NCI-H2081 treated with DMSO at 0.1 percent for 48 hours (cell line): ENCODE results near the gene CMKLR1.

Source experiments
- DNase-seq: peaks from one replicate; lab custom pipeline; 2025; lab: John Stamatoyannopoulos, UW

CMKLR1 gene

DNA sequence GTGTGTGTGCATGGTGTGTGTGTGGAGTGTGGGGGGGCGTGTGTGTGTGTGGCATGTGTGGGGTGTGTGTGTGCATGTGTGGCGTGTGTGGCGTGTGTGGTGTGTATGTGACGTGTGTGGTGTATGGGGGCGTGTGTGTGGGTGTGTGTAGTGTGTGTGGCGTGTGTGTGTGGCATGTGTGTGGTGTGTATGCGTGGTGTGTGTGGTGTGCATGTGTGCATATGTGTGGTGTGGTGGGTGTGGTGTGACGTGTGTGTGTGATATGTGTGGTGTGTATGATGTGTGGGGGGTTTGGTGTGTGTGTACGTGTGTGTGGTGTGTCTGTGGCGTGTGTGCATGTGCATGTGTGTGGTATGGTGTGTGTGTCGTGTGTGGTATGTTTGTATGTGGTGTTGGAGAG, 24.1 kb upstream of the CMKLR1 start:
- DNase-seq = no peak

DNA sequence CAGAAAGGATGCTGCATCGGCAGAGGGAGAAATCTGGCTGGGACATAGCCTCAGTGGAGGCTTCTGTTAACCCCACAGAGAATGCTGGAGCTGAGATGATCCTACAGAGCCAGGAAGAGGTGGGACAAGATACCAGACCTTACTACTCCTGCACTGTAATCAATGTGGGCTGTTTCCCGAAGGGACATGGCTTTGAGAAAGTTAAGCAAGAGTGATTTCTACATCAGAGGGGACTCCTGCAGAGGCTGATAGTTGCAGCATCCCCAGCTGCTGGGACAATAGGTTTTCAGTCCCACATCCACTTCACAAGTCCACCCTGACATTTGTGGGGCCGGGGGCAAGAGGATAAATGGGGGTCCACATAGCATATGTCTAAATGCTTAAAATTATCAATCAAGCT, 22.5 kb upstream of the CMKLR1 start:
- DNase-seq = no peak

DNA sequence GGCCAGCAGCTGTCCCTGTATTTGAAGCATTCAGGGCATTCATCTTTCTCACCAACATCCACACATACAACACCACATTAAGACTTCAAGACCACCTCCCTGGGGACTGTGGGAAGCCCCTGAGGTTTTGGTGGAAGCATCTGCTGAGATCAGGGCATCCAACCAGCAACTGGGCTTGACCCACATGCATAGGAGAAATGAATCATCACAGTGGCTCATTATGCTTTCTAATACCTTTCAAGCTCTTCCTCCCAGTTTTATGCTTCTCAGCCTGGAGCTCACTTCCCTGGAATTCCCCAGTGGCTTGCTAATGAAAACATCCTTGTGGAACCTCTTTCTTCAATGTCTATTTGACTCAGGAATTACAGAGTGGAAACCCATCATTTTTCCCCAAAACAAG, 21.4 kb upstream of the CMKLR1 start:
- DNase-seq = no peak

DNA sequence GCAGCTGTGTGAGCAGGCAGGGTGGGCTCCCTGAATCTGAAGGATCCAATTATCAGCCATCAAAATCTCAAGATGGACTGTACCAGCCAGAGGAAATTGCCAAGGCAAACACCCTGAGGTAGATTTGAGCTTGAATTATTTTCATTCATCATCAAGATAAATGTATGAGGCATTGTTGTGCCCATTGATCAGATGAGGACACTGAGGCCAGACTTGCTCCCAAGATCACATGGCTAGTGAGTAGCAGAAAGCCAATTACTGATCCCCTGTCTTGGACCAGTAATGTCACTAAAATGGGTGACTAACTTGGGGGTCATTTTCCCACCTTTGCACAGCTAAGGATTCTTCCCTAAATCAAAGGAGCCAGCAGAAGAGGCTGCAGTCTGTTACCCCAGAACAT, 20.9 kb upstream of the CMKLR1 start:
- DNase-seq = no peak

DNA sequence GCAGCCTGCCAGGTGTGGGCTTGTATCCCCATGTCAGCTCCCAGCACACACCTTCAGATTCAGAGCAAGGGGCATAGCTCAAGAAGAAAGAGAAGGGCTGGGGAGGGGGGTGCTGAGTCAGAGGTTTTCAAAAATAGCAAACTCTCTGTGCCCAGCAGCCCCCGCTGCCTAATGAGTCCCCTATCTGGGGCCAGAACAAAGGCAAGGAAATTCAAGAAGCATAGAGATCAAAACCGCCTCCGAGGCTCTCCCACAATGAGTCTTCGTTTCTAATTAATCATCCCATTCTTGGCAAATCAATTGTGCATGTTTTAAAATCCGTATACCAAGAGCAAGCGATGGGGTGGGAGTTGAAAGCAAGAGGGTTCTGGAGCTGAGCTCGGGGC, 19.5 kb upstream of the CMKLR1 start:
- no peak for DNase-seq

DNA sequence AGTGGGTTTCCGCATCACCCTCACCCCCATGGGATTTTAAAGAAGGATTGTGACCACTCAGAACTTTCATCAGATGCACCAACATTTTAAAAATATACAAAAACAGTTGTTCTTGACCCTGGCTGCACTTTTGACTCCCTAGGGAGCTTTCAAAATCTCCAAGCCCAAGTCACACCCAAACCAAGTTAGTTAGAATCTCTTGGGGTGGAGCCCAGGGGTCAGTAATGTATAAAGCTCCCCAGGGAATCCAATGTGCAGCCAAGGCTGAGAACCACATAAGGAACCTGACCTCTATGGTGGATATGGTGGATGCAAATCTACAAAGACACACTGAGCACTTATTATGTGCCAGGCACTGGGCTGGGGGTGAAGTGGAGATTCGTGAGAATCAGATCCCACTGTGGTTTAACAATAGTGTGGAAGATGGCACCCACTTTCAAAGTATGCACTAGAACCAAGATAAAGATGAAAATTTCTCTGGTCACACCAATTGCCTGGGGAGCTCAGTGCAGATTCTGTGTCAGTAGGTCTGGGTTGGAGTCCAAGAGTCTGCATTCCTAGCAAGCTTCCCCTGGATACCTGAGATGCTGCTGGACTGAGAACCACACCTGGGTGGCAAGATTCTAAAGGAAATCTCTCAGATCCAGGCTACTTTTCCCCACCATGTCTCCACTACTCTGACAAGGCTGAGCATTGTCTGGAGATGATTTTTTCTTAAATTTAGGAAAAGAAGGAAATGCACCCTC, 18.9 kb upstream of the CMKLR1 start:
- DNase-seq = no peak

DNA sequence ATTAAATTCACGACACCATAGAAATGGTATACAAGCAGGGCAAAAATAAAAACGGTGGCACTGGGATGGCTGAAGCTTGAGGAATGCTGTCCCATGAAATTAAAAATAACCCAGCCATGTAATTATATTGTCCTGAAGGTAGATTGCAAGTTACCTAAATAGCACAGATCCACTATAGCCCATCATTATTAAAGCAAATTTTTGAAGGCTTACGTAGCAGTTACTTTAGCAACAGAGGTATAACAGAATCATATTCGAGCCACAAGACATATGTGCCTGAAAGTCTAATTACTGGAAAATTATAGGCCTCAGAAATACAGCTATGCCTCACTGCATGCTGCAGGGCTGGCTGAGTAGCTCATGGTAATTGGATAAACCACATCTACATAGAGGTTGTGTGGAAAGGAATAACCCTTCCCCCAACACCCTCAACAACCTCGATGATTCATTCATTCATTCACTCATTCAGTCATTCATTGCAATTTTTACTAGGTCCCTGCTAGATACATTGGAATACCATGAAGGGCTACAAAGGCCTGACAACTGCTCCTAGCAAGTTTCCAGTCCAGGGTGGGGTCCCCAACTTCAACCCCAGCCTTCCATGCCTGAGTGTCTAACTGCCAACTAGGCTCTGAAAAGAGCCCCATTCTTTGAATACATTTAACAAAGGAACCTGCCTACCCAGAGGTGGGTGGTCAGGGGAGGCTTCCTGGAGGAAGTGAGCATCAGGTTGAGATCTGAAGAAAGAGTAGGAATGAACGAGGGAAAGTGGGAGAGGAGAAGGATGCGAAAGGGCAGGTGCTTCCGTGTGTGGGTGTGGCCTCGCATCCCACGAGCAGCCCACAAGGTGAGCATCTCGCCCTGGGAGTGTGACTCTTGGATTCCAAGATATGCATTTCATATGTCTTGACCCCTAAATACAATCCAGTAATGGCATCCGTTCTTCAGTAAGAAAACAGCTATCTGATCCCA, 18.0 kb upstream of the CMKLR1 start:
- no peak for DNase-seq

DNA sequence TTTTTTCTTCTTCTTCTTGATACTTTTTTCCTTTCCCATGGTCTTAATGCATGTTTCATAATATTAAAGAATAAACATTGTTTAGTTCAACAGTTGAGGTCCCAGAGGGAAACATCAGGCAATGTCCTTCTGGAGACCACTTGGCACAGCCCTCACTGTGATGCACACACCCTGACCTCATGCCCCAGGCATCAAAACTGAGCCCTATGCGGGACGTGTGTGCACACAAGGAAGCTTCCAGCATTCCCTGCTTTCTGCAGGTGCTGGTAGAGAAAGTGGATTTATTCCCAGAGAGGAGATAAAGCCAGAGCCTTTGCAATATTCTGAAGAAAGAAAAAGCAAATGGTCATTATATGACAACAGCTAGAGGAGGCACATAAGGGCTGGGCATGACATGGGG, 16.0 kb upstream of the CMKLR1 start:
- DNase-seq = no peak

DNA sequence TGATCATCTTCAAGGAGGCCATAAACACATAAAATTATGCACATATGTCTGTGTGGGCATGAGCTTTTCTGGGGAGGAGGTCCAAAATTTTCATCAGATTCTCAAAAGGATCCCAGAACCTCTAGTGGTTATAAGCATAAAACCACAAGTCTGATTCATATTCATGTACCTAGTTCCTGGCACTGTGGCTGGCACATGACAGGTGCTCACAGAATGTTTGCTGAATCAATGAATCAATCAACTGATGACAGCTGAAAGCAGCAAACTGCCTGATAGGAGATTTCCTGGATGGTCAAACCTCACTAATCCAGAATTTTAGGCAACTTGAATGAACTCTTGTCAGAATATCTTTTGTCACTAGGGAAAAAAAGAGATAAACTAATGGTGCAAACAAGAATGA, 13.5 kb upstream of the CMKLR1 start:
- DNase-seq = no peak

DNA sequence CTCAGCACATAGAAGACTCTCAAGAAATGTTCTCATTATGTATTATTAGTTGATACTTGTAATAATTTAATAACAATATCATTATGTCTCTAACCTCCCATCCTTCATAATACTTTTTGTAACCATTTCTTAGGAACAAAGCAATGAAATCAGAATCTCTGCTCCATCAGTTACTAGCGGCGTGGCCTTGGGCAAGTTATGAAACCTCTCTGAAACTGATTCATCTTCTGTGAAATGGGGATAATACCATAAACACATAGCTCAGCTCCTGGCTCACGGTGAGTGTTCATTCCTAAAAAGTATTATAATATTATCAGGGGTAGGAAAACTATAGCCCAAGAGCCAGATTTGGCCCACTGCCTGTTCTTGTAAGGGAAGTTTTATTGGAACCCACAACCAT, 11.4 kb upstream of the CMKLR1 start:
- DNase-seq = no peak

DNA sequence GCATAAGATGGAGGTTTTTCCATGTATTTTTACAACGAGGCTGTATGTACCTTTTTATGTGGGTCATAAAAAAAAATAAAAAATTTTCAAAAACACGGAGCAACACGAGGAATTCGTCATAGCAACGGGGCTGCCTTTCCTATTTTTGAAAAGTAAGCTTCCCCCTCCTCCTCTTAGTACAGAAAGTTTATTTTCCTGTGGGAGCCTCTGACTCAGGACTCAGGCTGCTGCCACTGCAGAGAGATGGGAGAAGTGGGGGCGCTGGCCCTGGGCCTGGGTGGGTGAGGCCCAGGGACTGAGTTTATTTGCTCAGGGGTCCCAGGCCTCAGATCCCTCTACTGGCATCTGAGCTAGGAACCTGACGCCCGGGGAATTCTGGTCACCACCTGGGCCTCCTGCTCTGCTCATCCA, 10.2 kb upstream of the CMKLR1 start:
- no peak for DNase-seq

DNA sequence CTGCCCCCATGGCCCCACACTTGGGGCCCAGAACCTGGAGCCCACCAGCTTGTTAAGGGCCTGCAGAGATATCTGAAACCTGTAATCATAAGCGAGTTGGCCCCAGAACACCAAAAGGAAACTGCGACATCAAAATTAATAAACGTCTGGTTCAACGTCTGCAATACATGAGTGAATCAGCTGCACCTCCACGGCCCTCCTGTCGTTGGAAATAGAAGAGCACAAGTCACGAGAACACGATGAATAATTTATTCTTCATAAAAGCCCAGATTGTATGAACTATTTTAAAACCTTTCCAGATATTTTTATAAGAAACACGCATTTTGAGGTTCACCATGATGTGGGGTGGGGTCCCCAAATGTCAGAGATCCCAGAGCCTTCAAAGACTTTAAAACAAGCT, 9.7 kb upstream of the CMKLR1 start:
- no peak for DNase-seq

DNA sequence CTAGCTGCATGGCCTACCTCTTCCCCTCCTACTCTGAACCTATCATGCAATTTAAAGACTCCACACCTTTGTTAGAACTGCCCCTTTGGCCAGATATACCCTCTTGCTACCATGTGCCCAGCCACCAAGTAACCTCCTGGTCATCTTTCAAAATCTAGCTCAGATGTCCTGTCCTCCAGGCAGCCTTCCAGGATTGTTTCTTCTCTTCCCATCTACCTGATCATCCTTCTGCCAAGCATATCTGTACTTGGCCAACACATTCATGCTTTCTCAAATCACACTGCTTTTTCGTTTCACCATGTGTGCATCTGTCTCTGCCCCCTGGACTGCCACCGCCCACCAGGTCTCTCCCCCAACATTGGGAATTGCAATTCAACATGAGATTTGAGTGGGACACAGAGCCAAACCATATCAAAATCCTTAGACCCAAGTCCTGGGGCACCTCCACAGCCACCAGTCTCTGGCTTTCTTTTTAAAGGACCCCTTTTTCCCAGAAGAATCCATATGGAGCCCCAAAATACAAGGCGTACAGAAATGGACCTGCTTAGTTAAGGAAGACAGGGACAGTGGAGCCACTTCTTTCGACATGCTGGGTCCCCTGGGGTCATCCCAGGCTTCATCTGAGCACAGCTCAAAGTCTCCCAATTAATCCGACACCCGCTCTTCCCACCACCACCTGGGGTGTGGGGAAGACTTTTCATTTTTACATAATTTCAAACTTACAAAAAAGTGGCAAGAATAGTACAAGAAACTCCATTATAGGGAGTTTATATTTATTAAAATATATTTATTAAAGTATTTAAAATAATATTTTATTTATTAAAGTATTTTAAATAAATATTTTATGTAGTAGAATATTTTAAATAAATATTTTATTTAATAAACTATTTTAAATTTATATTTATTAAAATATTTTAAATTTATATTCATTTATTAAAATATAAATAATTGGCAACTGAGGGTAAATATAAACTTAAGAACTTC, 7.9 kb upstream of the CMKLR1 start:
- no peak for DNase-seq

DNA sequence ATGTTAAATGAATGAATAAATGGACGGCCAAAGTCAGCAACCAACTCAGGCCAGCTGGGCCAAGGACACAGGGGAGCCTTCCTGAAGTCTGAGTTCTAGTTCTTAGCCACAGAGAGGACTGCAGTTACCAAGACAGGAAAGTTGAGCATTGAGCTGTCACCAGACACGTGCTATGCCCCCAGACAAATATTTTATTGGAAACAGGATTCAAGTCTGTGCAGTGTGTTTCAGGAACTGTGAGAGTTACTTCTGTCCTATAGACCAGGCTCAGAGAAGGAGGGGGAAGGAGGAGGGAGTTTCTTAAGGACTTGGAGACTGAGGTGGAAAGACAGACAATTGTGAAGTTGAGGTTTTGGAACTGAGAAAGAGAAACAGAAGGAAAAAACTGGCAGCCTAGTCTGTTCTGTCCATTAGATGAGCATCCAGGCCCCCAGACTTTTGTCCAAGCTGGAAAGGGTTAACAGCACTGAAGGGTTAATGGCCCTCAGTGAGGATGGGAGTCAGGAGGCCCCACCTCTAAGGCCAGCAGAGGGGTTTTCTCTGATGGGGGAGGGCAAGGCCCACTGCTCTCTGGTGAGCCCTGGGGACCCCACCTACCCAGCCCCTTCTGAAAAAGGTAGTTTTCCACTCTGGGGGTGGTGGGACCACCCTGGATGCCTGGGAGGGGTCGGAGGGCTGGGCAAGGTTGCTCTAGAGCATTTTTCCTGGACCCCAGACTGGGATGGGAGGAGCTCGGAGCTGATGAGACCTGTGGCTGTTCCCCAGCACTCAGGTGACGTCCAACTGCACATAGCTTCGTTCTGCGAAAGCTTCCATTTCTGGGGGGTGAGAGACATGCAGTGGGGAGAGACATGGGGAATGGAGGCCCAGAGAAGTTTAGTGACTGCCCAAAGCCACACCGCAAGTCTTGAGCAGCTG, 6.9 kb upstream of the CMKLR1 start:
- DNase-seq = no peak

DNA sequence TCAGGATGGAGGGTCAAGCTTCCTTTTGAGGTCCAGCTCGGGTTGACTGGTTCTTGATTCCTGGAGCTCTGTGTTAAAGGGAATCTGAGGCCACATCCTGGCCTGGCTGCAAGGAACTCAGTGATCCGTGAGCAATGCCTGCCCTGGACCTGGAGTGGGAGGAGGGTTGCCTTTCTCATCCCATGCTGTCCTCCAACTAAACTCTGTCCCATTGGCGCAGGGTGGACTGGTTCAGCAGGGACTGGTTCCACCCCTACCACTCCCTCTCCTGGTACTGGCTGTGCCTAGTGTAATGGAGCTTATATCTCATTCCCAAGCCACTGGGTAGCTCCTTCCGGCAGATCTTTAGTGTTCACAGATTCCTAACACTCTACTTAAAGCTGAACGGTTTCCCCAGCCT, 3.9 kb upstream of the CMKLR1 start:
- no peak for DNase-seq

DNA sequence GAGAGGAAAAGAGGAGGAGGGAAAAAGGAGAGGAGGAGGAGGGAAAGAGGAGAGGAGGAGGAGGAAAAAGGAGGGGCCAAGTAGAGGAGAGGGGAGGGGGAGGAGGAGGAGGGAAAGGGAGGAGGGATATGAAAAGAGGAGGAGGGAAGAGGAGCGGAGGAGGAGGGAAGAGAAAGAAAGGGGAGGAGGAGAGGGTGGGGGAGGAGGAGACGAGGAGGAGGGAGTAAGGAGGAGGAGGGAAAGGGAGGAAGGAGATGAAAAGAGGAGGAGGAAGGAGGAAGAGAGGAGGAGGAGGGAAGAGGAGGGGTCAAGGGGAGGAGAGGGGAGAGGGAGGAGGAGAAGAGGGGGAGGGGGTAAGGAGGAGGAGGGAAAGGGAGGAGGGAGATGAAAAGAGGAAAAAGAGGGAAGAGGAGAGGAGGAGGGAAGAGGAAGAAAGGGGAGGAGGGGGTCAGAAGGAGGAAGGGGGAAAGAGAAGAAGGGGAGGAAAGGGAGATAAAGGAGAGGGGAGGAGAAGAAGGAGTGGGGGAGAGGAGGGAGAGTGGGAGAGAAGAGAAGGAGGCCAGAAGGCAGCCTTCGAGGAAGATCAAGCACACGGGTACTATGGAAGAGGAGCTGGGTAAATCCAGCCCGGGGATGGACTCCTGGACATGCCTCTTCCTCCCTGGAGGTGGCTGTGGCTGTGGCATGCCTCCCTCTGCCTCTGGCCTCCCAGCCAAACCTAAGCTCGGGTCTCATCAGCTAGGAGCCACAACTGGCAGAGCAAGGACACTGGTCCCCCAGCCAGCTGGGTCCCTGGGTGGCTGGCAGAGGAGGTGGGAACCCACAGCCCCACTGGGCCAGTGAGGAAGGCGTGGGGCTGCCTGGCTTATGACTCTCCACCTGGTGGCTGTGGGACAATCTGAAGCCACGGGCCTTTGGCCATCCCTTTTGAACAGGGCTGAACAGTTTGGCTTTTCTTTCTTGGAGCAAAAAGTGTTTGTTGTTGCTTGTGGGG, 3.0 kb upstream of the CMKLR1 start:
- no peak for DNase-seq

DNA sequence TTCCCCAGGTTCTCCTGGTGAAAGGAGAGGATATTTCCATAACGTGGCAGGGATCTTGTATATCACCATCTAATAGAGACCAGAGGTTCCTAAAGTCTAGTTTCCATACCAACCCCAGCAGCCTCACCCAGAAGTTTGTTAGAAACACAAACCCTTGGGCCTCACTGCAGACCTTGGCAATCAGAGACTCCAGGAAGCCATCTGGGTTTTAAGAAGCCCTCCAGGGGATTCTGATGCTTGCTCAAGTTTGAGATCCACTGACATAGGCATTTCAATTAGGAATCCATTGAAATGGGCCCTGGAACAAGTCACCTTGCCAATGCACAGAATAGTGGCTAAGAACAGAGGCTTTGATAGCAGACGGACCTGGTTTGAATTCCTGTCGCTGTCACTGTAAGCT, 2.2 kb upstream of the CMKLR1 start:
- no peak for DNase-seq

DNA sequence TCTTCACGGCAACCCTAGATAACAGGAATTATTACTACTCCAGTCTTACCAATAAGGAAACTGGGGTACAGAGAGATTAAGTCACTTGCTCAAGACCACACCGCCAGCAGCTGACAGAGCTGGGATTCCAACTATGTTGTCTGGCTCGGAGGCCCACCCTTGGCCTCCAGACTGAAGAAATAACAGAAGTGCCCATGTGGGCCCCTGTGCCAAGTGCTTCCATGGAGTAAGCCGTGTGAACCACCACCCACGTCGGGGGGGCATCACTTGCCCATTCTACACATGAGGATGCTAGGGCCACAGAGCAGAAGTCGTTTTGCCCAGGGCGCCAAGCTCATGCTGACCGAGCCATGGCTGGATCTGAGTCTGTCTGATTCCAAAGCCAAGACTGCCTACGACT, 926 bp upstream of the CMKLR1 start:
- DNase-seq = no peak

DNA sequence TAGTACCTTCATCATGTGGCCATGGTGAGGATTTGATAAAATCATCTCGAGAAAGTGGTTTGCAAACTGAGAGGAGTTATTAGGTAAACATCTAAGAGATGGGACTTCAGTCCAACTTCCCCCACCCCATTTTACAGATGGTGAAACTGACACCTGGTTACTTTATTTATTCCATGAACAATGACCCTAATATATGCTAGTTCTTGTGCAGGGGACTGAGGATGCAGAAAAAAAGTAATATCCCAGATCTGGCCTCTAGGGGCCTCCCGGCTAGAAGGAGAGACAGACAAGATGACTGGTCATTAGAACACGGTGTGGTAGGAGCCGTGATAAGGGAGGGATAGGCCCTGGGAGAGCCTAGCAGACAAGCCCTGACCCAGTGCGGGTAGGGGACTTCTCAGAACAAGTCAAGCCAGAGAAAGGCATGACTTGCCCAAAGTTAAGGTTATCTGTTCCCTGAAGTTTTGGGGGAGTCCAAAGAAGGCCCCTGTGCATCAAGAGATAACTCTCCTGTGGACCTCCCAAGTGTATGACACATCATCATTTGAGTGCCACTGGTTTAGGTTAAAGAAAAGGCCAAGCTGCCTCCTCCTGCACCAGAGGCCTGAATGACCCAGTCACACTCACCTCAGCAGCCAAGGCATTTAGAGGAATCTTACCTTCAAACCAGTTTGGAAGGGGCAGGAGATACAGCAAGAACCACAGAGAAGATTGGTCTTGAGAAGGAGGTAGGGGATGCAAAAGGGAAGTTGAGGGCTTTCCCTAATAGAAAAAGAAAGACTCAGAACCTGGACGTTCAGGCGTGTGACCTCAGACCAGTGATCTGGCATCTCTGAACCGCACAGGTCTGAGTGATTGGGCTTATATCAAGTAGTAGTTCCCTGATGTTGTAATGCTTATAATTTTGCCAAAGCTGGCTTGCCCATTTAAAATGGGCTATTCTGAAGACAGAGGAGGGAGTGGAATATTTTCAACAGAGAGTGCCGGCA, 1.6 kb downstream of the CMKLR1 start:
- DNase-seq = no peak
